Activated T-cell treated with anti-CD3 and anti-CD28 coated beads for 48 hours (primary cell): ENCODE results near the gene INSR.
"Not testable (repeated sequence)": the region's sequence is repeated elsewhere in the genome, so short reads cannot be mapped to it uniquely, and the experiment has no call there.

Experiments
- DNase-seq: peaks from one replicate; pipeline ENCODE4 v3.0.0-alpha.2; 2020; ENCODE audit warnings: low read depth

INSR gene

DNA sequence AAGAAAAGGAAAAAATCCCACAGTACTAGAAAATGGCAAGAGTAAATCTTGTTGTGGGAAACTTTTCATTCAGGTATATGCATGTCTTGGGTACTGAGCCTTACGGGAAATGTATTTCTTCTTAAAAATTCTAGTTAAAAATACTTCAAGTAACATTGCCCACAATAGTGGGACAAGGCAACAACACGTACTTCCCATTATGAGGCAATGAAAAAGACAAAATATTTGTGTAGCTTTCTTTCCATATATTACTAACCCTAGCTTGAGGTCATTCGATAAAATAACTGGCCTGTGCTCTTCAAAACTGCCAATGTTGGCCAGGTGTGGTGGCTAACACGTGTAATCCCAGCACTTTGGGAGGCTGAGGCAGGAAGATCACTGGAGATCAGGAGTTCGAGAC is 99.2 kb downstream of the INSR start:
- no peak for DNase-seq

DNA sequence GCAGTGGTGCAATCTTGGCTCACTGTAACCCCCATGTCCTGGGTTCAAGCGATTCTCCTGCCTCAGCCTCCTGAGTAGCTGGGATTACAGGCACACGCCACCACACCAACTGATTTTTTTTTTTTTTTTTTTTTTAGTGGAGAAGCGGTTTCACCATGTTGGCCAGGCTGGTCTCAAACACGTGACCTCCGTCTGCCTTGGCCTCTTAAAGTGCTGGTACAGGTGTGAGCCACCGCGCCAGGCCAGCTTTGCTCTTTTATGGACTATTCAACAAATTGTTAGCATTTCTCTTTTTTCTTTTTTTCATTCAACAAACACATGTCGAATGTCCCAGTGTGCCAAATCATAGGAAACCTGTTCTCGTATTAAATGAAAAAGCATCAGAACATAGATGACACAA is 99.6 kb downstream of the INSR start:
- no peak for DNase-seq

DNA sequence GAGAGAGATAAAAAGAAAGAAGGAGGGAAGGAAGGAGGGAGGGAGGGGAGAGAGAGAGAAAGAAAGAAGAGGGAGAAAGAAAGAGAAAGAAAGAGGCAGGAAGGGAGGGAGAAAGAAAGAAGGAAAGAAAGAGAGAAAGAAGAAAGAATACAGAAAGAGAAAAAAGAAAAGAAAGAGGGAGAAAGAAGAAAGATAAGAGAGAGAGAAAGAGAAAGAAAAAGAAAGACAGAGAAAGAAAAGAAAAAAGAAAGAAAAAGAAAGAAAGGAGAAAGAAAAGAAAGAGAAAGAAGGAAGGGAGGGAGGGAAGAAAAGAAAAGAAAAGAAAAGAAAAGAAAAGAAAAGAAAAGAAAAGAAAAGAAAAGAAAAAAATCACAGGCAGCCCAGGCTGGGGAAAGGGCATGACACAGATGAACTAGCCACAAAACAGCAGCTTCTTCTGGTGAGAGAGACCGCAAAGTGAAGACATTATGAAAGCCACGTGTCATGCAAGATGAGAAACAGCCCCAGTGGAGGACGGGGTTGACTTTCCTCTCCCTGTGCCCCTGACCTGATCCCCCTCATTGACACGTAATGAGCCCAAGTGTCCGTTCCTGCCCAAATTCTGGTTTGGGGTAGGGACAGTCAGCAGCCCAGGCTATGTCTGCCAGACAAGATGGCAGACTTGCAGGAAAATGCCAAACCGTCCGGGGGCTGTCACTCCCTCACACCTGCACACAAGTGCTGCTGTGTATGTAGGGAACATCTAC is 102.1 kb downstream of the INSR start:
- DNase-seq = peak; percentile 25

DNA sequence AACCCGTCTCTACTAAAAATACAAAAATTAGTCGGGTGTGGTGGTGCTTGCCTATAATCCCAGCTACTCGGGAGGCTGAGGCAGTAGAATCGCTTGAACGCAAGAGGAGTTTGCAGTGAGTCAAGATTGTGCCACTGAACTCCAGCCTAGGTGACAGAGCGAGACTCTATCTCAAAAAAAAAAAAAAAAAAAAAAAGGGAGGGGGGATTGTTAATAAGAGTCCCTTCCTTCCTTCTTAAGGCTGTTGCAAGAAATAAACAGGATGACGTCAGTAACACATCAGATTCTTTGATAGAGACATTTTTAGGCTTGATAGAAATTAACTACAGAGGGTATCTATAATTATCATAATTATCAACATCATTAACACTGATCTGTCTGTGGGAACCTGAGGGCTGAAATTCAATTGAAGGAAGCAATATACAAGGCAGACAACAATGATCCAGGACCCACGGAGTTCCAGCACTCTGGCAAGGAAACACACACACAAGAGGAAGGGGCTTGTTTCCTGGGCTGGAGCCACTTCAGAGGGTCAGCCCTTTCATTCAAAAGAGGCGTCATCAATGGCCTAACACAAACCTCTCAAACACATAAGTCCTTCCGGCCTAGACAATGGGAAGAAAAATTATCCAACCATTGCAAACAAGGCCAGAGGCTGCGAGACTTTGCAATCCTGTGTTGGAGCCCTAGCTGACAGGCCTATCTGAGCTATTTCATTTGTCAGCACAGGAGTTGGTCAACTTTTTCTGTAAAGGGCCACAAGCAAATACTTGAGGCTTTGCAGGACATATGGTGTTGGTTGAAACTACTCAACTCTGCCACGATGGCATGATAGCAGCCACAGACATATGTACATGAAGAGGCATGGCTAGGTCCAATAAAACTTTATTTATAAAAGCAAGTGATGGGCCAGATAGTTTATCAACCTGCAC is 105.2 kb downstream of the INSR start:
- DNase-seq = no peak

DNA sequence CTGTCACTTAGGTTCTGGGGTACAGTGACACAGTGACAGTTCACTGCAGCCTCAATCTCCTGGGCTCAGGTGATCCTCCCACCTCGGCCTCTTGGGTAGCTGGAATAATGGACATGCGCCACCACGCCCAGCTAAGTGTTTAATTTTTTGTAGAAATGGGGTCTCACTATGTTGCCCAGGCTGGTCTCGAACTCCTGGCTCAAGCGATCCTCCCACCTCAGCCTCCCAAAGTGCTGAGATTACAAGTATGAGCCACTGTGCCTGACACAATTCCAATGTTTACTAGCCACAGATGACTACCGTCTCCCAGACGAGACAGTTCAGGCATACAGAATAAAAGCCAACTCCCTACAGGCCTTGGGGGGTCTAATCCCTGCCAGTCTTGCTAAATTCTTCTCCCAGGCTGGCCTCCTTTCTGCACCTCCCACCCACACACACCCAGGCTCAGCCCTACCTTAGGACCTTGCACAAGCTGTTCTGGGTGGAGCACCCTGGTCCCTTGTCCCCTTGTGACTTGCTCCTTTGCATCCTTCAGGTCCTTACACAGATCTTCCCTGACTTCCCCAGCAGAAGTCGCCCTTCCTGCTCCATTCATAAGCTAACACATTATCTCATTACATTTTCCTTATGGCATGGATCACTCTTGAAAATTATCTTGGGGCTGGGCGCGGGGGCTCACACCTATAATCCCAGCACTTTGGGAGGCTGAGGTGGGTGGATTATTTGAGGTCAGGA is 106.4 kb downstream of the INSR start:
- no peak for DNase-seq

DNA sequence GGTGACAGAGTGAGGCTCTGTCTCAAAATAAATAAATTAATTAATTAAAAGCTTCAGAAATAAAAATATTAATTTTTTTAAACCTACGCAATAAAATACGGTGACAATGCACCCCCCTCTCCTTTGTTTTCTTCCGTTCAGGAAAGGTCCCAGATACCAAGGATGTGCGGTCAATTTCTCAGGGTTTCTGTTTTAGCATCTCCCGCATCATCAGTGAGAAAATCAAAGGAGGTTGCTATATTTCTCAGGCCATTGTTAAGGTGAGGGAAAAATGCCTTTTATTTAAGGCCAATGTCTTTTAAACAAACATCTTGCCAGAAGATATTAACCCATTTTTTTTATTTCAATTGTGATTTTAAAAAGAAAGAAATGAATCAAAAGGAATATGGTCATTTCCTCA is 111.7 kb downstream of the INSR start:
- DNase-seq = no peak

DNA sequence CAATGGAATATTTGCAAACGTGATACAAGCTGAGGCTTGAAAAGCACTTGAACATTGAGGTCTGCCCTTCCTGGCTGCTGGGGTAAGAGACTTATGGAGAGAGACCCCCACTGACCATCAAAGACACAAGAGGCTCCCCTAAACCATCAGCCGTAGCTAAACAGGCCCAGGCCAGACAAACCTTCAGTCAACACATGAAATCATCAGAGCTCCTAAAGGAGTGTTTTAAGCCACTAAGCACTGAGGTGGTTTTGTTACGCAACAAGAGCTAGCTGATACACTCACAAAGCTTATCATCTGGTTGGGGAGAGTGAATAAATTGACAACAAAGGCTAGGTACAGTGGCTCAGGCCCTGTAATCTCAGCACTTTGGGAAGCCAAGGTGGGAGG is 114.3 kb downstream of the INSR start:
- no peak for DNase-seq

DNA sequence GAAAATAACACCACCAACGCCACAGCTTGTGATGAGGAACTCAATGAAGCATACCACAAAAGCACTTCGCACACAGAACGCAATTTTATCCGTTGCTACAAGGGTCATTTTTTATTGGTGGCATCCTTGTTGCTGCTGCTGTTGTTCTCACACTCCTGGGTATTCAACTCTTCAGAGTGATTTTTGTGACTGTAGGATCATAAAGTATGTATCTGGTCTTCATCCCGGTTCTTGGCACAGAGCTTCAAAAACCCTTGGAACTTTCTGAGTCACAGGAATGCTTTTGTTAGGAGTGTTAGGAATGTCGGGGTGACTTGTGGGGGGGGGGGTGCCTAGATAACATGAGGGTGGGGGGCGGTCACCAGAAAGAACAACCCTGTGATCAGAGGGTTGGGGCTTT is 116.3 kb downstream of the INSR start:
- no peak for DNase-seq

DNA sequence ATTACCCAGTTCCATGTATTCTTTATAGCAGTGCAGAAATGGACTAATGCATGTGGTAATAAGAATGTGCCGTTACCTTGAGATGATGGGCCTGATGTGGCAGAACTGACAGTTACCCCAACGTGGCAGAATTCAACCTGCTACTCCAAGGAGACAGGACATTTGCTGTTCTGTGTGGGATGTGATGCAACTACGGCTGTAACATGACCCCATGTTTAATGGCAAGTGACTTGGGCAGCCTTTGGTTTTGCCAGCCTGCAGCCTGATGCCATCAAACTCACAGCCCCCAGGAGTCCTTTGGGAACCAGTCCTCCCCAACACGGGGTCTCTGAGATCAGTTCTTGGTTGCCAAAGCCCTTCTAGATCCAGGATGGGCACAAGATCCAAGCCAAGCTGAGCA is 117.4 kb downstream of the INSR start:
- no peak for DNase-seq

DNA sequence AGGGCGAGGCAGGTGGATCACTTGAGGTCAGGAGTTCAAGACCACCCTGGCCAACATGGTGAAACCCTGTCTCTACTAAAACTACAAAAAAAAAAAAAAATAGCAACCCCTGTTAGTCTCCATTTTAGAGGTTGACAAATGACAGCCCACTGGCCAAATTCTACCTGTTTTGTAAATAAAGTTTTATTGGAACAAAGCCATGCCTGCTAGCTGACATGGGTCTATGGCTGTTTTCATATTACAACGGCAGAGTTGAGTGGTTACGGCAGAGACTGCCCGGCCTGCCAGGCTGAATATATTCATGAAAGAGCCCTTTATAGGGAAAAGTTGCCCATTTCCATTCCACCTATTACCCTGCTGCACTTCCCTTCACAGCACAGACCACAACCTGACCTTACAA is 121.4 kb downstream of the INSR start:
- DNase-seq = no peak

DNA sequence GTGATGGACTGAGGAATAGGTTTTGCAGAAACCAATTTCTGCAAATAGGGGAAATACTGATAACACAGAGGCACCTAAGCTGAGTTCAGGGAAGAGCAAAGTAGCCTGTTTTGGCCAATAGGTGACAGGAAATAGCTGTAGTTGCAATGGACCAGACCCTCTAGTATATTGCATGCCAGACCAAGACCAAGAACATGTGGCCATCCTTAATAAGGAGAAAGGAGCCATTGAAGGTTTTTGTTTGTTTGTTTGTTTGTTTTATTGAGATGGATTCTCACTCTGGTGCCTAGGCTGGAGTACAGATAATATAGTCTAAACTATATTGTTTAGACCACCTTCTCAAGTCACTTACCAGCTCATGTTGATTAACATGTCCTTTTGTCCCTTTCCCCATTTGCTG is 123.2 kb downstream of the INSR start:
- DNase-seq = no peak

DNA sequence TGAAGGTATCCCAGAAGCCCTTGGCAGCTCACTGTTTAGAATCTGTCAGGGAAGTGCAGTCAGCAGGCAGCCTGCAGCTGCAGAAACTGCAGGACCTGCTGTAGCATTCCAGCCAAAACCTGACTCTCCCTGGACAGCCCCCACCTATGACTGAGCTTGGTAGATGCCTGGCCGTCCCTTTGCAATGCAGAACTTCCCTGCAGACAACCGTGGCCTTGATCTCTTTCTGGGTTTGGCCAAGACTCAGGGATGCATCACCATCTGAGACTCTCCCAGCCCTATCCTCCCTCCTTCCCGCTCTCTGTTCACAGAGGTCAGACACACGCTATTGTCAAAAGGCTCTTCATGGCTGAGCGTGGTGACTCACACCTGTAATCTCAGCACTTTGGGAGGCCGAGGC is 125.3 kb downstream of the INSR start:
- no peak for DNase-seq

DNA sequence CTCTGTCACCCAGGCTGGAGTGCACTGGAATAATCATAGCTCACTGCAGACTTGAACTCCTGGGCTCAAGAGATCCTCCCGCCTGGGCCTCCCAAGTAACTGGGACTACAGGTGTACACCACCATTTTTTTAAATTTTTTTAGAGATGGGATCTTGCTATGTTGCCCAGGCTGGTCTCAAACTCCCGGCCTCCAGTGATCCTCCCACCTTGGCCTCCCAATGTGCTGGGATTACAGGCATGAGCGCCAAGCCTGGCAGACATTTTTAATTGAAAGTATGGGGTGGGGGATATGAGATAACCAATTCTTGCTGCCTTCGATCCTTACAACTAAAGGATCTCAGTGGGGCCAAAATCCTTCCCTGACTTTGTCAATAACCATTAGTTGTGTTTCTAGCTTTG is 132.9 kb downstream of the INSR start:
- DNase-seq = no peak

DNA sequence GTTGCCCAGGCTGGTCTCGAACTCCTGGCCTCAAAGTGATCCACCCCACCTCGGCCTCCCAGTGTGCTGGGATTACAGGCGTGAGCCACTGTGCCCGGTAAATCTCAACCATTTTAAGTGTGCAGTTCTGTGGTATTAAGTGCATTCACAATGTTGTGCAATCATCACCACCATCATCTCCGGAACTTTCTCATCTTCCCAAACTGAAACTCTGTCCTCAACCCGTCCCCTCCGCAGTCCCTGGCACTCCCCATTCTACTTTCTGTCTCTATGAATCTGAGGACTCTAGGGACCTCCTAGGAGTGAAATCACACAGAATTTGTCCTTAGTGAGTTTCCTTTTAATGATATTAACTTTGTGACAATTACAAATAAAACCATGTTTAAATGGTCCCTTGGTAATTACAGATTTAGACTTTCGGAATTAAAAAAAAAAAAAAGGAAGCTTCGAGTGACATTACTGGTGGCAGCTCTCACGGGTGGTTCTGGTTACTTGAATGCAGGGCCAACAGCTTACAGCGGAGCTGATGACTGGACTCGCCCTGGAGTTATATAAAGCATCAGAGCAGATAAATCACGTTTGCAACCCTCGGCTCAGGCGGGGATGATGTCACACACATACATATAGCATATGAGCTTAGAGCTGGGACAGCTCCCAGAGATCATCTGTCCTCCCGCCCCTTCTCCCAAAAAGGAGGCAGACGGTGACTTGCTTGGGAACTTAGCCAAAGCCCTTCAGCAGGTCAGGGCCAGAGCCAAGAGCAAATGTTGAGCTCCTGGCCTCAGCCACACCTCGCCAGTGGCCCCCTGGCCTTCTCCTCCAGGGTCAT is 134.9 kb downstream of the INSR start:
- DNase-seq = no peak

DNA sequence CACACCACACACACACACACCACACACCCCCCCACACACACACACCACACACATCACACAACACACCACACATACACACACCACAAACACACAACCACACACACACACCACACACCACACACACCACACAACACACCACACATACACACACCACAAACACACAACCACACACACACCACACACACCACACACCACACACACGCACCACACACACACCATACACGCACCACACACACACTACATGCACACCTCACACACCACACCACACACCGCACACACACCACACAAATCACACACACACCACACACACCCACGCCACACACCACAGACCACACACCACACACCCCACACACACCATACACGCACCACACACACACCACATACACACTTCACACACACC is 141.2 kb downstream of the INSR start:
- DNase-seq = no peak

DNA sequence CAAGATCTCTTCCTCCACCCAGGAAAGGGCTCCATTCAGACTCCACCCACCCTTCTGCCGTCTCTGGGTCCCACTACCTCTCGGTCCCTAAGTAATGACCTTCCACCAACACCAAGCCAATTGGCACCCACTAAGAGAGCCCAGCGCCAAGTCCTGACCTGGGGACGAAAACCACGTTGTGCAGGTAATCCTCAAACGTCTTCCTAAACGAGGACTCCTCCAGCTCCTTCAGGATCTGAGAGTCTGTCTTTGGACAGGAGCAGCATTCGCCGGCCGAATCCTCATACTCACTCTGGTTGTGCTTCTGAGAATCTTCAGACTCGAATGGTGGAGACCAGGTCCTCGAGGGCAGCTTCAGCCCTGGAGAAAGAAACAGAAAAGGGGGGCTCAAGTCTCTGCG is 141.6 kb downstream of the INSR start:
- no peak for DNase-seq

DNA sequence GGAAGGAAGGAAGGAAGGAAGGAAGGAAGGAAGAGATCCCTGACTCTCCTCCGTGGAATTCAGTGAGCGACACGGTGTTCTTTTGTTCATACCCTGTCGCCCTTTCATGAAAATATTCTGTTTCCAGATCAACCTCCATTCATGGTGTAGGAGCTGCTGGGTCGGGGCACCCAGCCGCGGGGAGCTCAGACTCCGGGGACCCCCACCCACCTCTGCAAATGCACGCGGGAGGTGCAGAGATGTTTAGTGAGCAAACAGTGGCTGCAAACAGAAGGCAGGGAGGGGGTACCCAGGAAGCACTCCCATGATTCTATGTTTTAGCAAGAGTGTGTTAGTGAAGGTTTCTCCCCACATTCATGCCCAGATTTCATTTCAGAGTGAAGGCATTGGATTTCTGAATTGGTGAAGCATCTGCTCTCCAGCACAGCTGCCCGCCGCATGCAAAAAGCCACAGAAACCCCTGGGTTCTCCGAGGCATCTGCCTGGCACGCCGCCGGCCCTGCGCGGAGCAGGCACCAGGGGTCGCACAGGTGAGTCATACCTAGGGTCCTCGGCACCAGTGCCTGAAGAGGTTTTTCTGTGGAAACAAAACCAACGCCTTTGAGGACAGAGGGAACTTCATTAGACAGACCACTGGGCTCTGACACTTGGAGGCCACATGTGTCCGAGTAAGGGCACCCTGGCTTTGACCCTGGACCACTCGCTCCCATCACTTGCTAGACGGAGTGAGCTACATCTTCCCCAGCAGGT is 144.1 kb downstream of the INSR start:
- no peak for DNase-seq

DNA sequence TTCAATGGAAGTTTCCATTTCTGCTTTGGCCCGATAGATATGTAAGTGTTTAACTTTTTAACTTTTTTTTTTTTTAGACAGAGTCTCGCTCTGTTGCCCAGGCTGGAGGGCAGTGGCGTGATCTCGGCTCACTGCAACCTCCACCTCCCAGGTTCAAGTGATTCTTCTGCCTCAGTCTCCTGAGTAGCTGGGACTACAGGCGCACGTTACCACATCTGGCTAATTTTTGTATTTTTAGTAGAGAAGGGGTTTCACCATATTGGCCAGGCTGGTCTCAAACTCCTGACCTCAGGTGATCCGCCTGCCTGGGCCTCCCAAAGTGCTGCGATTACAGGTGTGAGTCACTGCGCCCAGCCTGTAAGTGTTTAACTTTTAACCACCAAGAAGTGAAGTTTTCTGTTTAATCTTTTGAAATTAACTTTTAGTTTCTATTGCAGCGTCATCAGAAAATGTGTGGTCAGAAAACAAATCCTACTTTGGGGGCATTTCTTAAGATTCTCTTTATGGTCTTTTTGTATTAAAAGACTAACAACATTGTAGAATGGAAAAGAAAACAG is 147.0 kb downstream of the INSR start:
- not testable (repeated sequence) for DNase-seq

DNA sequence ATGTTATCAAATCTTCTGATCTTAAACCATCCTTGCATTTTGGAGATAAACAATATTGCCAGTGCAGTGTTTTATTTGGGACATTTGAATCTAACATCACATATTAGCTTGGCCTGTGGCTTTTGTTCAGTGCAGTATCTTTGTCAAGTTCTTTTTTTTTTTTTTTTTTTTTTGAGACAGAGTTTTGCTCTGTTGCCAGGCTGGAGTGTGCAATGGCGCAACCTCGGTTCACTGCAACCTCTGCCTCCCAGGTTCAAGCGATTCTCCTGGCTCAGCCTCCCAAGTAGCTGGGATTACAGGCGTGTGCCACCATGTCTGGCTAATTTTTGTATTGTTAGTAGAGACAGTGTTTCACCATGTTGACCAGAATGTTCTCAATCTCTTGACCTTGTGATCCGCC is 148.1 kb downstream of the INSR start:
- DNase-seq = not testable (repeated sequence)

DNA sequence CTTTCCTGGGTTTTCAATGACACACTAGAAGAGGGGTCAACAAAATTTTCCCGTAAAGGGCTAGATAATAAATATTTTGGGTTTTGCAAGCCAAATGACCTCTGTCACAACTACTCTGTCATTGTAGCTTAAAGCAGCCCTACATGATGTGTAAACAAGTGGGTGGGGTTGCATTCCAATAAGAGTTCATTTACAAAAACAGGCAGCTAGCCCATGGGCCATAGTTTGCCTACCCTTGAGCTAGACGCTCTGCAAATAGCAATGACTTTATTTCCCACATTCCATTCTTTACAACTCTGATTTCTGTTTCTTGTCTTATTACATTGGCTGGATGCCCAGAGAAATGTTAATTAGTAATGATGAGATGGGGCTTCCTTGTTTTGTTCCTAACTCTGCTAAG is 148.7 kb downstream of the INSR start:
- DNase-seq = no peak

DNA sequence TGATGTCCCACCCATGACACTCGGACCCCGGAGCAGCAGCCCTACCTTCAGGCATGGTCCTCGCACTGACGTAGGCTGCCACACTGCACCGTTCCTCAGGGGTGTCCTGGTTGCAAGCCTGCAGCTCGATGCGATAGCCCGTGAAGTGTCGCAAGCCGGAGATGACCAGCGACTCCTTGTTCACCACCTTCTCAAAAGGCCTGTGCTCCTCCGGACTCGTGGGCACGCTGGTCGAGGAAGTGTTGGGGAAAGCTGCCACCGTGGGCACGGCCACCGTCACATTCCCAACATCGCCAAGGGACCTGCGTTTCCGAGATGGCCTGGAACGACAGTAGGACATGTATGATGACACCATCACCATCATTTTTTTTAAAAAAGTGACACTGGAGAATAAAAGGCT is 151.4 kb downstream of the INSR start:
- DNase-seq = no peak
